GM12878 (cell line): Measurements from ENCODE around the gene CIAPIN1. TPM values are rescaled to one million over a fixed set of nuclear protein-coding genes. Genes with fewer than 3 reads are reported as not detected.

Experiments
- BACH1 ChIP-seq: fragments of 450-650 bp; IDR thresholded peaks from 2 replicates; pipeline ENCODE4 v1.6.1; 2017; ENCODE audit warnings: mild to moderate bottlenecking, borderline replicate concordance
- BCL3 ChIP-seq: IDR thresholded peaks from 2 replicates; pipeline ENCODE4 v1.6.1; 2011; ENCODE audit warnings: borderline replicate concordance, low read depth, mild to moderate bottlenecking, moderate library complexity, low read length; ENCODE audit not compliant: insufficient read depth, poor library complexity, severe bottlenecking
- CHD4 ChIP-seq: fragments of 200-600 bp; sonication (generic); IDR thresholded peaks from 2 replicates; pipeline ENCODE4 v1.6.1; 2016; ENCODE audit warnings: mild to moderate bottlenecking
- ETV6 ChIP-seq, 2 experiments: fragments of 450-650 bp in 1 of 2; IDR thresholded peaks in 1 of 2; conservative IDR thresholded peaks in 1 of 2; 2 replicates each; pipeline ENCODE4 v1.6.1; 2014; ENCODE audit warnings: antibody characterized with exemption in 1 of 2, borderline replicate concordance in 1 of 2, low read depth in 1 of 2, mild to moderate bottlenecking in 1 of 2, moderate library complexity in 1 of 2
- HCFC1 ChIP-seq: fragments of 150-350 bp; IDR thresholded peaks from 2 replicates; pipeline ENCODE4 v1.6.1; 2014; ENCODE audit warnings: low read length
- HDAC2 ChIP-seq: fragments of 200-600 bp; sonication (generic); IDR thresholded peaks from 2 replicates; pipeline ENCODE4 v1.6.1; 2017
- HDAC6 ChIP-seq: fragments of 200-600 bp; sonication (generic); IDR thresholded peaks from one replicate; pipeline ENCODE4 v1.8.0; 2017; ENCODE audit warnings: antibody characterized with exemption; ENCODE audit not compliant: unreplicated experiment
- HDGF ChIP-seq: fragments of 450-650 bp; IDR thresholded peaks from 2 replicates; pipeline ENCODE4 v1.6.1; 2016; ENCODE audit warnings: antibody characterized with exemption
- IKZF2 ChIP-seq, 2 experiments: fragments of 450-650 bp; IDR thresholded peaks; 2 replicates each; pipeline ENCODE4 v1.6.1; 2017; ENCODE audit warnings: mild to moderate bottlenecking in 2 of 2, moderate library complexity in 2 of 2
- JUNB ChIP-seq: IDR thresholded peaks from 2 replicates; pipeline ENCODE4 v1.6.1; 2016; ENCODE audit warnings: antibody characterized with exemption, mild to moderate bottlenecking
- KLF5 ChIP-seq: fragments of 450-650 bp; IDR thresholded peaks from 2 replicates; pipeline ENCODE4 v1.6.1; 2014; ENCODE audit warnings: mild to moderate bottlenecking; ENCODE audit not compliant: partially characterized antibody
- LARP7 ChIP-seq: fragments of 450-650 bp; IDR thresholded peaks from 2 replicates; pipeline ENCODE4 v1.6.1; 2017; ENCODE audit warnings: mild to moderate bottlenecking
- NBN ChIP-seq: fragments of 450-650 bp; IDR thresholded peaks from 2 replicates; pipeline ENCODE4 v1.6.1; 2016
- NFIC ChIP-seq: IDR thresholded peaks from 2 replicates; pipeline ENCODE4 v1.6.1; 2012; ENCODE audit warnings: low read depth, mild to moderate bottlenecking, inconsistent platforms, low read length, moderate library complexity
- PAX8 ChIP-seq: fragments of 450-650 bp; IDR thresholded peaks from 2 replicates; pipeline ENCODE4 v1.6.1; 2017; ENCODE audit warnings: mild to moderate bottlenecking, moderate library complexity
- POLR2AphosphoS5 ChIP-seq: IDR thresholded peaks from 2 replicates; pipeline ENCODE4 v1.6.1; 2011; ENCODE audit warnings: mild to moderate bottlenecking, low read length, inconsistent platforms
- SIX5 ChIP-seq: IDR thresholded peaks from 2 replicates; pipeline ENCODE4 v1.6.1; 2011; ENCODE audit warnings: mild to moderate bottlenecking, low read depth, low read length, moderate library complexity; ENCODE audit not compliant: severe bottlenecking
- SP1 ChIP-seq: IDR thresholded peaks from one replicate; pipeline ENCODE4 v1.6.1; 2011; ENCODE audit warnings: low read depth, low read length
- TARDBP ChIP-seq: IDR thresholded peaks from 2 replicates; pipeline ENCODE4 v1.6.1; 2016; ENCODE audit warnings: borderline replicate concordance
- TCF7 ChIP-seq: IDR thresholded peaks from 2 replicates; pipeline ENCODE4 v1.6.1; 2014; ENCODE audit warnings: antibody characterized with exemption, borderline replicate concordance
- USF2 ChIP-seq: IDR thresholded peaks from 2 replicates; pipeline ENCODE4 v1.6.1; 2011; ENCODE audit warnings: low read depth, low read length, improper control_type of control experiment, borderline replicate concordance
- ZNF217 ChIP-seq: fragments of 450-650 bp; IDR thresholded peaks from 2 replicates; pipeline ENCODE4 v1.6.1; 2017; ENCODE audit warnings: antibody characterized with exemption, mild to moderate bottlenecking
- ZNF24 ChIP-seq: fragments of 450-650 bp; IDR thresholded peaks from 2 replicates; pipeline ENCODE4 v1.6.1; 2017; ENCODE audit warnings: antibody characterized with exemption, mild to moderate bottlenecking
- ZNF274 ChIP-seq: IDR thresholded peaks from one replicate; pipeline ENCODE4 v1.8.0; 2011; ENCODE audit not compliant: insufficient read length, insufficient read depth
- ZSCAN29 ChIP-seq: fragments of 450-650 bp; IDR thresholded peaks from 2 replicates; pipeline ENCODE4 v1.6.1; 2017; ENCODE audit warnings: mild to moderate bottlenecking, moderate library complexity
- polyA plus RNA-seq, 11 experiments: library from polyadenylated mRNA; depleted of rRNA in 4 of 11; unstranded in 6 of 11; stranded (reverse) in 5 of 11; fragments of >200 nt; fragmentation: Nextera tagmentation in 4 of 11; fragmentation: Illumina TruSeq in 1 of 11; extraction: Ambion mirVana in 4 of 11; extraction: Trizol in 1 of 11; gene quantifications; 1 replicate in 1 of 11; 2 replicates in 10 of 11; pipeline versions ENCODE4 v1.2.1 to v1.2.3, GENCODE V29; 2011 to 2016; ENCODE audit warnings: inconsistent platforms in 2 of 11, missing spikeins in 2 of 11, low read depth in 1 of 11
- total RNA-seq, 4 experiments: library from RNA; depleted of rRNA in 3 of 4; stranded (reverse); fragments of >200 nt in 3 of 4; fragmentation: Illumina TruSeq in 1 of 4; extraction: Trizol in 1 of 4; gene quantifications; 2 replicates each; pipeline versions ENCODE4 v1.2.1 to v1.2.3, GENCODE V29; 2013 to 2021
- TF ChIP-seq, protein P1 (sequence below): fragments of 450-650 bp; IDR thresholded peaks from 2 replicates; pipeline ENCODE4 v1.6.1; 2016; ENCODE audit warnings: mild to moderate bottlenecking
- TF ChIP-seq, protein P2 (sequence below): fragments of 450-650 bp; IDR thresholded peaks from 2 replicates; pipeline ENCODE4 v1.6.1; 2016; ENCODE audit warnings: mild to moderate bottlenecking
- TF ChIP-seq, protein P3 (sequence below): IDR thresholded peaks from 2 replicates; pipeline ENCODE4 v1.6.1; 2011; ENCODE audit warnings: borderline replicate concordance, low read depth, mild to moderate bottlenecking, moderate library complexity, mixed read lengths, low read length; ENCODE audit not compliant: insufficient read depth; ENCODE audit errors: extremely low read length

The CIAPIN1 gene
- total and polyA plus RNA-seq, 10 of the 15 experiments (the other 5 are each of a cell fraction or from before 2014, with no cell fraction given), result 46.2 to 150 (median 54.3) TPM

- TF ChIP-seq JUNB (no peak), ZSCAN29 (no peak; the same call in 1 of the 2 replicates), NBN (peak; percentile 65; the same call in 1 of the 2 replicates), POLR2AphosphoS5 (peak; percentile 98), PAX8 (no peak), ETV6 (conservative IDR thresholded peaks at IDR 0.05 in 1 of 2, IDR thresholded peaks at IDR 0.05 in 1 of 2; ENCODE audit: borderline replicate concordance in 1 of 2, low read depth in 1 of 2) (no peak), TCF7 (no peak), TARDBP (0 out of 2 replicates have a peak, but pooled peaks have one; percentile 19), BACH1 (peak; percentile 91), IKZF2 (IDR thresholded peaks at IDR 0.05) (0 out of 4 replicates have a peak, but pooled peaks of 1 of the 2 experiments have one; percentile 15), HDAC6 (no peak), SIX5 (peak; percentile 52), ZNF274 (no peak), CHD4 (no peak), HDGF (no peak), NFIC (no peak), ZNF24 (peak; percentile 58), BCL3 (no peak), LARP7 (peak; percentile 62; the same call in 1 of the 2 replicates), HDAC2 (no peak), HCFC1 (peak; percentile 78), SP1 (no peak), ZNF217 (no peak), USF2 (no peak), KLF5 (no peak)
- TF ChIP-seq, protein P1, sequence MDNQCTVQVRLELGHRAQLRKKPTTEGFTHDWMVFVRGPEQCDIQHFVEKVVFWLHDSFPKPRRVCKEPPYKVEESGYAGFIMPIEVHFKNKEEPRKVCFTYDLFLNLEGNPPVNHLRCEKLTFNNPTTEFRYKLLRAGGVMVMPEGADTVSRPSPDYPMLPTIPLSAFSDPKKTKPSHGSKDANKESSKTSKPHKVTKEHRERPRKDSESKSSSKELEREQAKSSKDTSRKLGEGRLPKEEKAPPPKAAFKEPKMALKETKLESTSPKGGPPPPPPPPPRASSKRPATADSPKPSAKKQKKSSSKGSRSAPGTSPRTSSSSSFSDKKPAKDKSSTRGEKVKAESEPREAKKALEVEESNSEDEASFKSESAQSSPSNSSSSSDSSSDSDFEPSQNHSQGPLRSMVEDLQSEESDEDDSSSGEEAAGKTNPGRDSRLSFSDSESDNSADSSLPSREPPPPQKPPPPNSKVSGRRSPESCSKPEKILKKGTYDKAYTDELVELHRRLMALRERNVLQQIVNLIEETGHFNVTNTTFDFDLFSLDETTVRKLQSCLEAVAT, result no peak
- TF ChIP-seq, protein P2, sequence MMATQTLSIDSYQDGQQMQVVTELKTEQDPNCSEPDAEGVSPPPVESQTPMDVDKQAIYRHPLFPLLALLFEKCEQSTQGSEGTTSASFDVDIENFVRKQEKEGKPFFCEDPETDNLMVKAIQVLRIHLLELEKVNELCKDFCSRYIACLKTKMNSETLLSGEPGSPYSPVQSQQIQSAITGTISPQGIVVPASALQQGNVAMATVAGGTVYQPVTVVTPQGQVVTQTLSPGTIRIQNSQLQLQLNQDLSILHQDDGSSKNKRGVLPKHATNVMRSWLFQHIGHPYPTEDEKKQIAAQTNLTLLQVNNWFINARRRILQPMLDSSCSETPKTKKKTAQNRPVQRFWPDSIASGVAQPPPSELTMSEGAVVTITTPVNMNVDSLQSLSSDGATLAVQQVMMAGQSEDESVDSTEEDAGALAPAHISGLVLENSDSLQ, result peak; percentile 42; the same call in 1 of the 2 replicates
- TF ChIP-seq, protein P3, sequence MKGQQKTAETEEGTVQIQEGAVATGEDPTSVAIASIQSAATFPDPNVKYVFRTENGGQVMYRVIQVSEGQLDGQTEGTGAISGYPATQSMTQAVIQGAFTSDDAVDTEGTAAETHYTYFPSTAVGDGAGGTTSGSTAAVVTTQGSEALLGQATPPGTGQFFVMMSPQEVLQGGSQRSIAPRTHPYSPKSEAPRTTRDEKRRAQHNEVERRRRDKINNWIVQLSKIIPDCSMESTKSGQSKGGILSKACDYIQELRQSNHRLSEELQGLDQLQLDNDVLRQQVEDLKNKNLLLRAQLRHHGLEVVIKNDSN, result no peak
Measured at GRCh38 chr16:57462209-57462977, 15.2 kb upstream of the CIAPIN1 start, which contains the start of gene POLR2C (continued).
